Measurements from ENCODE around the gene EFNB2.

DNA sequence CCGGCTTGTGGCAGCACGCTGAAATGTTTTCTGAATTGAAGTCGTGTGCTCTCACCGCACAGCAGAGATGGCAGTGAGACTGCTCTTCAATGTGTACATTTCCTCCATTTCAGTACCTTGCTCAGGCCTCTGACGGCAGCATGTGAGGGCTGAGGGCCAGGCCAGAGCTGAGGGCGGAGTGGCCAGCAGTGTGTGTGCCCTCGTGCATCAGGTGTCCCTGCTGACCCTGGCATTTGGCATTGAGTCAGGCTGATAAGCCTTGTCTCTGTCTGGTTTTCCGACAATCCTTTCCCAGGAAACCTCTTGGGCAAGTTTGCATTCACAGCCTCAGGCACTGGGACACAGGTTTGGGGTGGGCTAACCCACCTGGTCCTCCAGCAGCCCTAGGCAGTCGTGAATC lies 62.3 kb downstream of the EFNB2 start:
- TF ChIP-seq, protein P1, sequence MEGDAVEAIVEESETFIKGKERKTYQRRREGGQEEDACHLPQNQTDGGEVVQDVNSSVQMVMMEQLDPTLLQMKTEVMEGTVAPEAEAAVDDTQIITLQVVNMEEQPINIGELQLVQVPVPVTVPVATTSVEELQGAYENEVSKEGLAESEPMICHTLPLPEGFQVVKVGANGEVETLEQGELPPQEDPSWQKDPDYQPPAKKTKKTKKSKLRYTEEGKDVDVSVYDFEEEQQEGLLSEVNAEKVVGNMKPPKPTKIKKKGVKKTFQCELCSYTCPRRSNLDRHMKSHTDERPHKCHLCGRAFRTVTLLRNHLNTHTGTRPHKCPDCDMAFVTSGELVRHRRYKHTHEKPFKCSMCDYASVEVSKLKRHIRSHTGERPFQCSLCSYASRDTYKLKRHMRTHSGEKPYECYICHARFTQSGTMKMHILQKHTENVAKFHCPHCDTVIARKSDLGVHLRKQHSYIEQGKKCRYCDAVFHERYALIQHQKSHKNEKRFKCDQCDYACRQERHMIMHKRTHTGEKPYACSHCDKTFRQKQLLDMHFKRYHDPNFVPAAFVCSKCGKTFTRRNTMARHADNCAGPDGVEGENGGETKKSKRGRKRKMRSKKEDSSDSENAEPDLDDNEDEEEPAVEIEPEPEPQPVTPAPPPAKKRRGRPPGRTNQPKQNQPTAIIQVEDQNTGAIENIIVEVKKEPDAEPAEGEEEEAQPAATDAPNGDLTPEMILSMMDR (IDR thresholded peaks at IDR 0.05; ENCODE audit: low read depth, low read length, poor library complexity, severe bottlenecking), result no peak
- no peak for TF ChIP-seq EZH2phosphoT487 (IDR thresholded peaks at IDR 0.05; ENCODE audit: borderline replicate concordance, low read length)
